GM18507 (cell line): ENCODE measurements around the gene STX7.
"Not testable (repeated sequence)": the region's sequence is repeated elsewhere in the genome, so short reads cannot be mapped to it uniquely, and the experiment has no call there.

ENCODE experiments used
- DNase-seq: peaks from one replicate; pipeline ENCODE4 v3.0.0; 2011; ENCODE audit warnings: low read depth; ENCODE audit not compliant: insufficient read length; ENCODE audit errors: extremely low spot score
- FAIRE-seq: peaks from 2 replicates; lab custom pipeline; 2011; peaks lifted over from hg19 to GRCh38; lab: Jason Lieb, UNC

Gene STX7, protein sequence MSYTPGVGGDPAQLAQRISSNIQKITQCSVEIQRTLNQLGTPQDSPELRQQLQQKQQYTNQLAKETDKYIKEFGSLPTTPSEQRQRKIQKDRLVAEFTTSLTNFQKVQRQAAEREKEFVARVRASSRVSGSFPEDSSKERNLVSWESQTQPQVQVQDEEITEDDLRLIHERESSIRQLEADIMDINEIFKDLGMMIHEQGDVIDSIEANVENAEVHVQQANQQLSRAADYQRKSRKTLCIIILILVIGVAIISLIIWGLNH

DNA sequence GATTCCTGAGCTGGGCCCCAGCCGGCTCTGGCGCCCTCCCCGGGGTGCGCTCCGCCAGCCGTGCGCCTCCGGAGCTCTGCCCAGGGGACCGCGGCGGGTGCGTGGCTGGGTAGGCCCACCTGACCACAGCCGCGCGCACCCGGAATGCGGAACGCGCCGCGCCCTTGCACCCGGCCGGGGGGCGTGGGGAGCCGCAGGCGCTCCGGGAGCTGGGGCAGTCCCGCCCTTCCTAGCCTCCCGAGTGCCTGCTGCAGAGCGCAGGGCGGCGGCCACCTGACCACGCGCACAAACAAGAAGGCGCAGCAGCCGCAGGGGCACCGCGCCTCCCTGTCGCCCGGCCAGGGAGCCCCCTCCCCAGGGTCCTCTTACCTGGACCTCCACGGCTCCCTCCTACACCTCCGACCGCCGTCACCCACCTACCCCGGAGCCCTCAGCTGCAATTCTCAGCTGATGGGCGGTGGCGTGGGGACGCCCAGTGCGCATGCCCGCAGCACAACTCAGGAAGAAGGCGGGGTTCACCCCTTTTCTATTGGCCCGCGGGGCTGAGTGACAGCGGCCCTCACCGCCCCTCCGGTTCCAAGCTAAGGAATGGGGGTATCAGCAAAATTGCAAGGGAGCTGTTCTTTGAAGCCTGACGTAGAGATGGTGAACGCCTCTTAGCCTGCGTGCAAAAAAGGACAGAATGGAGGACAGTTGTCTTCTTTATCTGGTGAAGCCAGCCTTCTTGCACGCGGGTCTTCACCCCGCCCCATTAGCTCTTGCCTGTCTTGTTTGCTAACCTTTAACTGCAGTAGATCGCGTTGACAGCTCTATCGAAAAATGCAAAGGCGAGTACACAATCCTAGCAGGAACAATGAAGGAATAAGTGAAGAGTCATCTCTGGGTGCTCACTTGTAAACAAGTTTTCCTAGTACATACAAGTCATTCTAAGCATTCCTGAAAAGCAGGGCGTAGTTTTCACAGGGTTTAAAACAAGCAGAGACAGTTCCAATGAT lies at the start of gene STX7:
Gene STX7 (minus strand): TSS at position 479 of the 995 bp plus-strand sequence. CDS start 9,586 bp downstream, outside the sequence.
- peak; percentile 94 for FAIRE-seq
- peak; percentile 80 for DNase-seq

DNA sequence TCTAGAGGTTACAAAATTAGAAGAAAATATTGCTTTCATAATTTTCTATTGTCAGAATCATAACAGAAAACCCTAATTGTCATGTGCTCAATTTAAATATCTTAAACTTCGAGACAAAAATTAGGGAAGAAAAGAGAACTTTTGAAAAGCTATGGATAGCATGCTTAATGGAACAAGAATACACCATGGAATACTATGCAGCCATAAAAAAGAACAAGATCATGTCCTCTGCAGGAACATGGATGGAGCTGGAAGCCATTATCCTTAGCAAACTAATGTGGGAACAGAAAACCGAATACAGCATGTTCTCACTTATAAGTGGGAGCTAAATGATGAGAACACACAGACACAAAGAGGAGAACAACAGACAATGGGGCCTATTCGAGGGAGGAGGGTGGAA lies 47.2 kb upstream of the STX7 start:
- DNase-seq, FAIRE-seq: not testable (repeated sequence)

DNA sequence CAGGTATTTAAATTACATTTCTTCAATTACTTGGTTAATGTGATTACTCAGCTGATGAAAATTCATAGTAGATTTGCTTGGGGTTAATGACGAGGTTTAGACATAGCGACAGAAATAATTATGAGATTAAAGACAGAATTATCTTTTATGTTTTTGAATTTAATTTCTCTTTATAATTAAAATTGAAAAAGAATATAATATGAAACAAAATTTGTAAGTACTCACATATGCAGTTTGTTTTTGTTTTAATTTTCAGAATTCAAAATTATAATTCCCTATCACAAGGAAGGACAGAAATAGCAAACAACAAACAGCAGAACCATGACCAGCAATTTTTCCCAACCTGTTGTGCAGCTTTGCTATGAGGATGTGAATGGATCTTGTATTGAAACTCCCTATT lies 39.5 kb upstream of the STX7 start, which contains the start of gene TAAR8:
Gene TAAR8 (plus strand): TSS at position 301 of the 400 bp plus-strand sequence. CDS start 21 bp downstream, at position 322.
- FAIRE-seq (no peak), DNase-seq (no peak)

DNA sequence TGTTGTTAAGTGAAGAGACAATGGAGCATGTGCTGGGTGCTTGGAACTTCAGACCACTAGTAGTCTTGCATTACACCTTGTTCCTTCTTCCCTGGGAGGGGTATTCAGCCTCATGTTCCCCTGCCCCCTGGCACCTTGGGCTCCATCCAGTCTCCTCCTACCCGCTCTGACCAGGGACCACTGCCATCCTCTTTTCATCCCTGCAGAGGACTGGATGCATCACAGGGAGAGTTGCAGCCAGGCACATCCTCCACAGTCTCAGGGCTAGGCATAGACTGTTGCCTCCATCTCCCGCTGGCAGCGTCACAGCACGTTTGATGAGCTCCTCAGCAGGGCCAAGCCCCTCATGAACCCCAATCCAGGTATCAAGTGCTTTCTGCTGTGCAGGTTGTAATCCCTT lies 38.3 kb upstream of the STX7 start:
- FAIRE-seq, result no peak
- DNase-seq, result no peak

DNA sequence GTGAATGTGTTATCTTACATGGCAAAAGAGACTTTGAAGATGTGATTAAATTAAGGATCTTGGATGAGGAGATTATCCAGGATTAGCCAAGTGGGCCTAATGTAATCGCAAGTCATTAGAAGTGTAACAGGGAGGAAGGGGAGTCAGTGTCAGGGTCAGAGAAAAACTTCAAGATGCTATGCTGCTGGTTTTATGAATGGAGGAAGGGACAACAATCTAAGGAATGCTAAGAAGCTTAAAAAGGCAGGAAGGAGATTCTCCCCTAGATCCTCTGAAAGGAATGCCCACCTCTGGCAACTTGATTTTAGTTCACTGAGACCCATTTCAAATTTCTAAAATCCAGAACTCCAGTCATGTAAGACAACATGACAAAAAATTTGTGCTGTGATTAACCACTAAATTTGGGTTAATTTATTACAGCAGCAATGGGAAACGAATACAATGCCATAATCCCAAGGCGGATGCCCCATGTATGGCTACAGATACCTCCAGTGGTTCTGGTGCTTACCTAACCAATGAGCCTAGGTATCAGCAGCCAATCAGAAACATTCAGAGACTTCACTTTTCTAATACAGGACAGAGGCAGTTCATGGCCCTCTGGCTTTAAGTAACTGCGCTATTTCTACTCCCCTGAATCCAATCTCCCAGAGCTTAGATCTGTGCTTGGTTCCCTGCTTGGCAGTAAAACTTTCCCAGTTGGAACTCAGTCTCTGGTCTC lies 36.0 kb upstream of the STX7 start:
- no peak for DNase-seq
- no peak for FAIRE-seq

DNA sequence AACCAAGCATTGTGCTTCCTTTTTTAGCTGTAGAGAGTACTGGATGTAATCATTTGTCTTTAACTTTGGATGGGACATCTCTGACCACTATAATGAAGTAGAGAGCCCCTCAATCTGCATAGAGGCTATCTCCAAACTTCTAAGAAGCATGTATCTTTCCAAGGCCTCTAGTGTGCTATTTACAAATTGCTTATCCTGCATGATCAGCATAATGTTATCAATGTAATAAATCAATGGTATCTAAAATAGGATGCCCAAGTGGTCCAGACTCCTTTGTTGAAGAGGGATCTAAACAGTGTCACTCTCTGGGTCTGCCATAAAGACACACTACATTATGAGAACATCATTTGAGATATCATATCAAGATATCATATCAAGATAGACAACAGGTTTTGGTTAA lies 31.9 kb upstream of the STX7 start:
- DNase-seq (no peak), FAIRE-seq (no peak)

DNA sequence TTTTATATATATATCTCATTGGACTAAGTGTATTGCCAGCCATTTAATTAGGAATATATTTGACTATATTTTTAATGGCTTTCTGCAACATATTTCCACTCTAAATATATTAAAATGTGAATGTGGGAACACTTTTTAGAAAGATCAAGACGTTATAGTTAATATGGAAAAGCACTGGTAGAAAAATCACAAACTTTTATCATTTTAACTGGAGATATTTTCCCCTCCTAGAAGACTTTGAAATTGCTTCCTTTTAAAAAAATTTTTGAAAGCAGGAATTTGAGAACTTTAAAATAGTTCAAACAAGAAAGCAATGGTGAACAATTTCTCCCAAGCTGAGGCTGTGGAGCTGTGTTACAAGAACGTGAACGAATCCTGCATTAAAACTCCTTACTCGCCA lies 25.1 kb upstream of the STX7 start, which contains the start of gene TAAR9:
Gene TAAR9 (plus strand): TSS at position 301 of the 400 bp plus-strand sequence. CDS start 13 bp downstream, at position 314.
- FAIRE-seq (no peak), DNase-seq (no peak)

DNA sequence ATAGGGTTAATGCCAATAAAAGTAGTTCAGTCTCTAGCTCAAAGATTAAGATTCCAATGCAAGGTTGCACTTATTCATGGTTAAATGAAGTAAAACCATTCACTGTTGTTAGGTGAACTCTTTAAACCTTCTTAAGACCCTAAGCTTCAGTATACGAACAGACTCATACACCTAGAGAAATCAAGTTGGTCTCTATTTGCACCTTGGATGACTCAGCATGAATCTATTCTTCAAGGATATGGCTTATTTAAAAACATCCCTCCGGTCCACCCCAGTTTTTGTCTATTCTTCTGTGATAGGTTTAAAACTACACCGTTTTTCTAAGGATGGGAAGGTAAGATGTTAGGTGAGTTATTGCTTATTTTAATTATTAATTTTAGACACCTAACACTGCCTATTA lies 24.2 kb upstream of the STX7 start:
- DNase-seq (no peak), FAIRE-seq (no peak)

DNA sequence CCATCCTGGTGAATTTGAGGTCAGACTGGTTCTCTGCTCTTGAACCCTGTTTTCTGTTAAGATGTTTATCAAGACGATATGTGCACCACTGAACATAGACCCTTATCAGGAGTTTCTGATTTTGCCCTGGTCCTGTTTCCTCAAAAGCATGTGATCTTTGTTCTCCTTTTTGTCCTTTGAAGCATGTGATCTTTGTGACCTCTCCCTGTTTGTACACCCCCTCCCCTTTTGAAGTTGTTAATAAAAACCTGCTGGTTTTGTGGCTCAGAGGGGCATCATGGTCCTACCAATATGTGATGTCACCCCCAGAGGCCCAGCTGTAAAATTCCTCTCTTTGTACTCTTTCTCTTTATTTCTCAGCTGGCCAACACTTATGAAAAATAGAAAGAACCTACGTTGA lies 21.6 kb upstream of the STX7 start:
- not testable (repeated sequence) for FAIRE-seq, DNase-seq

DNA sequence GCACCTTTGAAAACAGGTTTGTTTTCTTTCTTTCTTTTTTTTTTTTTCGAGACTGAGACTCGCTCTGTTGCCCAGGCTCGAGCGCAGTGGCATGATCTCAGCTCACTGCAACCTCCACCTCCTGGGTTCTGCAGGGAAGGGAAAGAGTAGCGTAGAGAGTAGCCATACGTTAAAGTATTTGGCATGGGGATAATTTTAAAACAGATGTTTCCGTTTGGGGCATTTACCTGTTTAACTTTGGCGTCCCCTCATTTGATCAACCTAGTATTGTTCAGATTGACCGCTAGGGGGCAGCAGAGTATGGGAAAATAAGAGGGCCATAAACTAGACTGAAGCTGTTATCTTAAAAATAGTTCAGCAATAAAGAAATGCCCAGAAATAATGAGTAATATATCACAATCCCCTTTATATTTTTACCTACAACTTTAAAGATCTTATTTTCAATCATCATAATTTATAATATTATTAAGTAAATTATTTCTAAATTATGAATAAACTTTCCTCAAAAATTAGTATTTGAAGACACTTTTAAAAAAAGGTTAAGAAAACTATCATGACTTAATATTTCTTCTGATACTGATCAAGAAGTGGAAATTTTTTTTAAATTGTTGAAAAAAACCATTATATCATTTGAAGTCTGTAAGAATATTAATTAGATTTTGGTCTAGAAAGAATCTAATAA lies 17.5 kb upstream of the STX7 start:
- DNase-seq, result peak; percentile 1

DNA sequence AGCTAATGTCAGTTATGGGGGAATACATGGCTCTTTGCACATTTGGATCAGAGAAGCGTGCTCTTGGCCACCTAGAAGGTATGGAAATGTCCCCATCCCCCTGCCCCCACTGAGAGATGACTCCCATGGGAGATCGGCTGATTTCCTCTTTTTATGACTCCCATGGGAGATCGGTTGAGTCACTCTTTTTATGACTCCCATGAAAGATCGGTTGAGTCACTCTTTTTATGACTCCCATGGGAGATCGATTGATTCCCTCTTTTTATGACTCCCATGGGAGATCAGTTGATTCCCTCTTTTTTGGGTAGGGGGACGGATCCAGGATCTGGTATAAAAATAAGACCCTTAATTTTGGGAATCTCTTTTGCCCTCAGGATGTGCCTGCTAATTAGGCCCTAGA lies 14.9 kb upstream of the STX7 start:
- no peak for DNase-seq
- peak; percentile 15 for FAIRE-seq

More for the DNA sequence above, 17.5 kb upstream of the STX7 start:
- FAIRE-seq, result peak; percentile 88

DNA sequence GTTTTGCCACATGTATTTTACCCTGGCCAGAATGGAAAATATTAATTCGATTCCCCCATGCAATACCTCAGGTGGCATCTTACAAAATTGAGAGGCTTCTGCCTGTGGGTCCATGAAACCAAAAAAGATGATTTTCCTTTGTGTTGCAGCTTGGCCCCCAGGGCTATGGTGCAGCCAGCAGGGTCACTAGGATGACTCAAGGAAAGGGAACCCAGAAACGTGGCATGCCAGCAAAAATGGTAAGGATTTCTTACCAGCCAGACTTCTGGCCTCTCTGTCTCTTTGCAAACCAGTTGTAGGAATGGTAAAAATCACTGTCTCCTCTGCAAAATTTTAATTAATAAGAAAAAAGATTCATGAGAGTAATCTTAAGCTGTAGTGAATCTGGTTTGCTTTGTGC lies 13.5 kb upstream of the STX7 start:
- DNase-seq (no peak), FAIRE-seq (no peak)

DNA sequence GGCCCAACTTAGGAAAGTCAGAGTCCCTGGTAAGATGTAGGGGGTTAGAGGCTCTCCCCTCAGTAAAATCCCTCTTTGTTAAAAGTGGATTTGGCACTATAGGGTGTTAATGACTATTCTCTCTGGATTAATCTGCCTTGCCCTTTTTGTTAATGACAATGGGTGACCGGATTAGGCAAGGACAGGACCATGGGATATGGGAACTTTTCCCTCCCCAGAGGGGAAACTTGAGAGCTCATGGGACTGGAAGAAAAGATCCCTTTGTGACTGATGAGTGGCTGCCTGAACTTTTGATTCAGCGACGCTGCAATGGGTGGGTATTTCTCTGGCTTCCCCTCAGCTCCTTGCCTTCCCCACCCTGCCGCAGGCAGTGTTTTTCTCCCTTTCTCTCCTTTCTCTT lies 12.9 kb upstream of the STX7 start:
- FAIRE-seq (no peak), DNase-seq (no peak)

DNA sequence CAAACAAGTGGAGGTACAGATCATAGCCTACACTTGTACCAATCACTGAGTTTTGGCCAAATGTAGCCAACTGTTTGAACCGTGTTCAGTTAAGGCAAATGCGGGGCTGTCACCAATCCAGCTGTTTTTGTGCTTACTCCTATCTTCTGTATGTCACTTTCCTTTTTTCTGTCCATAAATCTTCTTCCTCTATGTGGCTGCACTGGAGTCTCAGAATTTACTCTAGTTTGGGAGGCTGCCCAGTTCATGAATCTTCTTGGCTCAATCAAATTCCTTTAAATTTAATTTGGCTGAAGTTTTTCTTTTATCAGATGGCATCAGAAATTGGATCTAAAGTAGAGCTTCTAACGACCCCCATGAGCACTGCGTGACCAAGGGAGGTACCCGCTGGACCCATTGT lies 11.7 kb upstream of the STX7 start:
- DNase-seq (no peak), FAIRE-seq (no peak)

DNA sequence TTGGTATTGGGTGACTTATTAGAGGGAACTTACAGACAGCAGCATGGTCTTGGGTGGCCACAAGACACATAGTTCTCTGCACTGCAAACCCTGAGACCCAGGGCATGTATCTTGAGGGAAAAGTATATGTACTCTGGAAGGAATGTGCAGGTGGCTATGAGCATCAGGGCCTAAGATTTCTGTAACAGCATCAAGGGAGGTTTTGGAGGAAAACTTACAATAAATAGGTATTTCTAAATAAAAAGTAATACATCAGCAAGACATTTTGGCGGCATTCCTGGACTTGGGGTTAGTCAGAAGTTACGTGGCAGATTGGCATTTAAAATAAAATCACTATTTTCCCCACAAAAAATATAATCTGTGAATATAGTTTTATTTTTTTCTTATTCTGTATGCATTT lies 8.0 kb upstream of the STX7 start:
- DNase-seq (no peak), FAIRE-seq (peak; percentile 9)

DNA sequence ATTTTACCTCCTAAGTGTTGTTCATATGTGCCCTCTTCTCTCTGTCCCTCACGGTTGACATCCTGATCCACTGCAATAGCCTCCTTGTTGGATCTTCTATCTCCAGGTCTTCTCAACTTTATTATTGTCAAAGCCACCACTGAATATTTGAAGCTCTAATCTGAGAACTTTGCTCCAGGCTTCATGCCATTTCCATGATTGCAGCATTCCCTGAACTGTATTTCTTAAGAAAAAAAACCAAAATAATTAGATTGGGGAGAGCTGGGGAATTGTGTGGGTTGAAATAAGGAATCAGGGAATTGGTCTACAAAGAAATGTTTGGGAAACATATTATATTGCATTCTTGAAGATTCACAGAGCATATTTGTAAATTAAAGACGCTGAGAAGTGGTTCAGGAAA lies 2.5 kb upstream of the STX7 start:
- no peak for FAIRE-seq
- no peak for DNase-seq

DNA sequence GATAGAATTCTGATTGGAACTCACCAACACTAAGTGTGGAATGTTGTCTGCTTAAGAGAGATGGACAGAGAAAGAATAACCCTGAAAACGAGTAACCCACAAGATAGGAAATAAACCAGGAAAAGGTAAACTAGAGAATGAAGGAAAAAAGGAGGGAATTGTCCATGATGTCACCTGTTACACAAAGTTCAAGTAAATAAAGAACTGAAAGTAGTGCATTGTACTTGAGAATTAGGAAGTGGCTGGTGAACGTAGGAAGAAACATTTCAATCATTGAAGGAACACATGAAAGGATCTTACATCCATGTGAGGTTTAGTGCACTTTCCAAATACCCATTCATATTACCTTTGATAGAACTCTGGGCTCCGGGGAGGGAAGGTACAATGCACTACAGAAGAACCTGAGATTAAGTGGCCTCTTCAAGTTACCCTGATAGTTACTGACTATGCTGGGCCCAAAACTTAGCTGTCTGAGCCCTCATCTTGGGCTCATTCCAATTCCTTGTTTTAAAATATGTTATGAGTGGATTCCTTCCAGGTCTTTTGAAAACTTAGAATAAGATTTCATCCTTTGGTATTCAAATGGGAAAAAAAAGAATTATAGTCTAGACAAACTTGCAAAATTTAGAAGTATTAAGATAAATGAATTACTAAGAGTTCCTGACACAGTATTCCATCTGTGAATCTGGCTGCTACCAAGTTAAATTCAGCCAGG lies 1.1 kb upstream of the STX7 start:
- FAIRE-seq, result no peak

DNA sequence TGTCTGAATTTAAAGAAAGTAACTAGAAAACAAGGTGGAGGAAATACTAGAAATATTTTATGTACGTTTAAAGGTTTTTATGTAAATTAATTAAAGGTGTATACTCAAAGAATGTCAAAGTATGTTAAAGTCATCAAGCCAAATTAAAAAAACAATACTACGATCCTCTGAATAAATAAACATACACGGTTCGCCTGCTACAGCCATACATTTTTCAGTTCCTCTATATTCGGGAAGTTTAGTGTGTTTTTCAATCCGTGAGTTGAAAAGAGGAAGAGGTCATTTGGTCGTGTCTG lies 626 bp downstream of the STX7 start:
- FAIRE-seq, result no peak

More for the DNA sequence above, 1.1 kb upstream of the STX7 start:
- no peak for DNase-seq

DNA sequence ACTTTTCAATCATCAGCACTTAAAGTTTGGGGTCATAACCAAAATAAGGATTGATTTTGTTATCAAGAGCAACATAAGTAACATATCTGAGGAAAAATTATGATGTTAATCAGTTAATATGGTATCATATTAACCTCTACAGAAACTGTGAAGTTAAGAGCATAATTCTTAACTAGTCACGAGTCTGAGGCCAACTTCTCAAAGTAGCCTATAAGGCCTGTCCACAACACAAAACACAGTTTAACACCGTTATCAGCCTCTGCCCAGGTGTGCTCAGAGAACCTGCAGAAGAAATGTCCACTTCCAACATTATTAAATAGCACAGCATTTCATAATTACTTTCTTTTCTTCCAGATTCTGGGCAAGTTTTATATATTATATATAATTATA lies 1.1 kb downstream of the STX7 start:
- FAIRE-seq (peak; percentile 56), DNase-seq (no peak)

More for the DNA sequence above, 626 bp downstream of the STX7 start:
- no peak for DNase-seq
